GM19238 (cell line): ENCODE measurements around the gene DAZAP1.
A peak's percentile ranks its signal among the peaks of the same experiment; 100 is the strongest.

ENCODE experiments used
- DNase-seq: peaks from one replicate; pipeline ENCODE4 v3.0.0; 2011; ENCODE audit warnings: low spot score; ENCODE audit not compliant: insufficient read length

DAZAP1 gene

GRCh38 chr19:1424192-1424955 lies 17.0 kb downstream of the DAZAP1 start:
- no peak for DNase-seq

- no peak for DNase-seq
Observed at GRCh38 chr19:1425102-1425837, 17.9 kb downstream of the DAZAP1 start.

DNA sequence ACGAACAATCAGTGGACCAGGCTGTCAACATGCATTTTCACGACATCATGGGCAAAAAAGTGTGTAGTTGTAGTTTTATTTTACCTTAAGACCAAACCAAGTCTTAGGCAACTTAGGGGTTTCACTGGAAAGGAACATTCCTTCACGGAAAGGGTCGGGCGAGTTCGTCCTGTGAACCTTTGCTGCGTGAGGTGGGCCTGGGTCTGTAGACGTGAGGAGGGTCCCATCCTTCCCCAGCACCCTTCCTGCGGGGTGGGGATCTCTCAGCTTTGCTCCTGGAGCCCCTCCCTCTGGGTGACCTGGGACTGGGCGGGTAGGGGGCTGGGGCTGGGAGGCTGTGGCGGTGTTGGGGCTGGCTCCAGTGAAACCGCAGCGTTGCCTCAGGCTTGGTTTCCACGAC lies 18.5 kb downstream of the DAZAP1 start:
- DNase-seq = no peak

GRCh38 chr19:1426736-1427135 lies 19.4 kb downstream of the DAZAP1 start:
- no peak for DNase-seq

GRCh38 chr19:1427221-1427920 lies 20.0 kb downstream of the DAZAP1 start:
- no peak for DNase-seq

DNA sequence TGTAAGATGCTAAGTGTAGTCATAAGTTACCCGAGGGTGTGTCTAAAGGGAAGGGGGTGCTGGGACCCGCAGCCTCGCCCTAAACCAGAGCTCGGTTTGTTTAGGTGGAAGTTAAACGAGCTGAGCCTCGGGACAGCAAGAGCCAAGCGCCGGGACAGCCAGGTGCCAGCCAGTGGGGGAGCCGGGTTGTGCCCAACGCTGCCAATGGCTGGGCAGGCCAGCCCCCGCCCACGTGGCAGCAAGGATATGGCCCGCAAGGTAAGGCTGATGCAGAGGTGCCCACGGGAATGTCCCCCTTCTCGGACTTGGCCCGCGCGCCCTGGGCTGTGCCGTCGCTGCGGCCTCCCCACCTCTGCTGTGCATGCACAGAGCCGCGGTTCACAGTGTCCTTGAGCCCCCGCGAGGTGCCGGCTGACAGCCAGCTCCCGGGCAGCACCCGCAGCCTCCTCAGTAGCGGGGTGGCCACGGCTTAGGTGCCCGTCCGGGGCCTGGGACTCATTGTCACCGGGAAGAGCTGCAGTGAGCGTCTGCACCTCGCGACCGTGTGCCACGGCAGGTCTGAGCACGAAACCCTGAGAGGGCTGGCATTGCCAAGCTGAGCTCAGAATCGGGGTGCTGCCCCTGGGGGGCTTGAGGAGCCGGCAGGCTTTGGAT lies 21.5 kb downstream of the DAZAP1 start:
- DNase-seq = no peak

DNA sequence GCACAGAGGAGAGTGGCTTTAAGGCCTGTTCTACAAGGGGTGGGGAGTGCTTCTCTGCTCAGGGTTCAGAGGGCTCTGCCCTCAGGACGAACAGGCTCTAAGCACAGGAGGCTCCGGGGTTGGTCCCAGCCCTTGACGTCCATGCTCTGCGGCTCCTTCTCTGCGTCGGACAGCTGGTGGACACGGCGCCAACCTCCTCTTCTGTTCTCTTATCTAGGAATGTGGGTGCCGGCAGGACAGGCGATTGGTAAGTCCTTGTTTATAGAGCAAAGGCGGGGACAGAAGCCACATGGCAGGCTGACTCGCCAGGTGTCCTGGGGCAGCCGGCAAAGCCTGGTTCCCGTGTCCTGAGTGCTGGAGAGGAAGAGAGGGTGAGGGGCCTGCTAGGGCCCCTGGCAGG lies 22.4 kb downstream of the DAZAP1 start:
- DNase-seq = no peak

DNA sequence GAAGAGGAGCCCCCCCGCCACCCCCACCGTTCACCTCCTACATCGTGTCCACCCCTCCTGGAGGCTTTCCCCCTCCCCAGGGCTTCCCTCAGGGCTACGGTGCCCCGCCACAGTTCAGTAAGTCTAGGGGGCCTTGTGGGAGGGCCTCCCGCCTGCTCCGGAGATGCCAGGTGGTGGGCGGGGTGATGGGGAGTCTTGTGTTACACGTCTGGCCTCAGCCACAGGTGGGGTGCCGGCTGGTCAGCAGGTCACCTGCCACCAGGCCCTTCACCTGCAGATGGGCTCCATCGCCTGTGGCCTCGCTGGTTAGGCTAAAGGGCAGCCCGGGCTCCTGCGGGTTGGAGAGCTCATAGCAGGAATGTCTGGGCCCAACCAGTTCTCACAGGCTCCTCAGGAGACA lies 22.9 kb downstream of the DAZAP1 start:
- no peak for DNase-seq

DNA sequence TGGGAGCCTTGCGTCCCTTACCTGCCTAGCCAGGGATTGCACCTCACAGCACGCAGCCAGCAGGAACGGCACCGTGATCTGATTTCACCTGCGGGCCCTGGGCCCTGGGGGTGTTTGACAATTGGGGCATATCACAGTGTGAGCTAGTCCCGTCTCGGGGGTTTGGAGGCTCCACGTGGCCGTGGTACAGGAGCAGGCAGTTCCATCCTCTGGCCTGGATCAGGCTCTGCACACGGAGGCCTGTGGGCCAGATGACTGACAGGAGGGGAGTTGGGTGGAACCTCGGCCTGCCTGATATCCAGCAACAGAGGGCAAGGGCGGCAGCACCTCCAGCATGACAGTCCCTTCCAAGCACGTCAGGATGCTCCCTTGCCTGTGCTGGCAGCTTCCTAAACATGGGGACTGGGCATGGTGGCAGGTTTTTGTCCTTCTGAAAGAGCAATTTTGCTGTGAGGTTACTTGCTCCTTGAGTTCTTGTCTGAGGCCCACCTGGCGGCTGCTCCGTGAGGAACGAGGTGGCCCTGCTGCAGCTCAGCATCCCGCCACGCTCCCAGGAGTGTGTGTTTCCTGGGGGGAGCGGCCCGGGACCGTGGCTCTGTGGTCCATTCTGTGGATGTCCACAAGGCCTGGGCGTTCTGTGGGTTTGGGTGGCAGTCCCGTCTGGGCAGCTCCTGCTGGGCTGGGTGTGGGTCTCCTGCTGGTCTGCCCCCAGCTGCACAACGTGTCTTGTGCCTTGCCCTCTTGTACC lies 24.5 kb downstream of the DAZAP1 start:
- DNase-seq = no peak

DNA sequence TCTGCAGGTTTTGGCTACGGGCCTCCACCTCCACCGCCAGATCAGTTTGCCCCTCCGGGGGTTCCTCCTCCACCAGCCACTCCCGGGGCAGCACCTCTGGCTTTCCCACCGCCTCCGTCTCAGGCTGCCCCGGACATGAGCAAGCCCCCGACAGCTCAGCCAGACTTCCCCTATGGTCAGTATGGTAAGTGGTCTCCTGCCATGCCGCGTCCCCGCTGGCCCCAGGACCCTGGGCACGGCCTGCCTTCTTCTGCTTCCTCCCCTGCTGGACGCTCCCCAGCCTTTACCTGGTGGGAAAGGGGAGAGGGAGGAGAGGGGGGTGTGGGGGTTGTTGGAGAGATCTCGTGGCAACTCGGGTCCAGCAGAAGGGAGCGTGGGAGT lies 25.1 kb downstream of the DAZAP1 start:
- no peak for DNase-seq

DNA sequence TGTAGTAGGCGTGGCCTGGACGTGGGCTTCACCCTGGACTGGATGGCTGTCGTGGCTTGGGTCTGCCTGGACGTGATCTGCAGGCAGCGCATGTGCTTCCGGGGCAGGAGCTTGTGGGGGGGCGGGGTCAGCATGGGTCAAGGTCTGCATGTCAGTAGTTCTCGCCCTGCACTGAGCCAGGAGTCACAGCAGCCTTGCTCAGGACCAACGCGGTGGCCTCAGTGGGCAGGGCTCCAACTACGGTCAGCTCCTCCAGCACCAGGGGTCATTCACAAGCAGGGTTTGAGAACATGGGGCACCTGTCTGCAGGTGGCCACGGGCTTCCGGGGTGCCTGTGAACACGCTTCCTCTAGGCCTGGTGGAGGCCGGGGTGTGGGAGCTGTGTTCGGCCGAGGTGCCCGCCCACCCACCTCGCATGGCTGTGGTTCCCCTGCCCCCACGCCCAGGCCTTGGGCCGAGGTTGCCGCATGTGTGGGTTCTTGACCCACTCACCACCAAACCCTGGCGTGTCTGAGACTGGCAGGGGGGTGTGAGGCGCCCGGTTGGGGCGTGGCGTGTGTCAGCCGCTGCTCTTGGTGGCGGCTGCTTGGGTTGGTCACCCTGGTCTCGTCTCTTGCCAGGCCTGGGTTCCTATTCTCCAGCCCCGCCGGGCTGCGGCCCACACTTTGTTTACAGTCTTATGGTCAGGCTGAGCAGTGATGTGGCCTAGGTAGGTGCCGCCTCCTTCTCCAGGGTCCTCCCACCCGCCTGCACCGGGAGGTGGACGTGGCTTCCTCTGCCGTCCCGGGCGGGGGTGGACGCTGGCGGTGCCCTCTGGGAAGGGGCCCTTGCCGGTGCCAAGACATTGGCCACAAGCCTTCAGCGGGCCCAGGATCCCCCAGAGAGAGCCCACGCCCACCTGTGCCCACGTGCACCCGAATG lies 26.0 kb downstream of the DAZAP1 start:
- no peak for DNase-seq

GRCh38 chr19:1434040-1434366 lies 26.6 kb downstream of the DAZAP1 start:
- DNase-seq = no peak

- DNase-seq = no peak
Observed at GRCh38 chr19:1434577-1435060, 27.2 kb downstream of the DAZAP1 start.

DNA sequence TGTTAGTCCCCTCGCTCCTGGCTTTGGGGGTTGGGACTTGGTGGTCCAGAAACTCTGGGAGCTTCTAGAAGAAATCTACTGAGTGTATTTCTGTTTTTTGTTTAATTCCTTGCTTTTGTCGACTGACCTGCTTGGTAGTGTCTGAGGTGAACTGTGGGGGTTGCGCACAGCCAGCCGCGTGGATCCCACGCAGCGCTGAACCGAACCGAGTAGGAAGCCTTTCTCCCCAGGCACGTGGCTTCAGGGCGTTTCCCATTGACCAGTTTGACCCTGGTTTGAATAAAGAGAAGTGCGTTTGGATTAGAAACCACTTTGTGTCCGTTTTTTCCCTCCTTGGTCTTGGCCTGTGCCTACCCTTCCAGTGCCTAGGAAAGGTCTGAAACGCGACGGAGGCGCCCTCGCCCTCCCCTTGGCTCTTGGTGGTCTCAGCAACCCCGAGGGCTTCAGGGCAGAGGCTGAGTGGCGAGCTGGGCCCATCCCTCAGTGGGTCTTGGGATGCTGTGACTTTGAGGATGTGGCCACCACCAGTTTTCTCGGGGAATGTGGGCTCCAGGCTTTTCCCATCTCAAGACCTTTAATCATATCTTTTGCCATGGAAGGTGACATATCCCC lies 28.1 kb downstream of the DAZAP1 start:
- no peak for DNase-seq

DNA sequence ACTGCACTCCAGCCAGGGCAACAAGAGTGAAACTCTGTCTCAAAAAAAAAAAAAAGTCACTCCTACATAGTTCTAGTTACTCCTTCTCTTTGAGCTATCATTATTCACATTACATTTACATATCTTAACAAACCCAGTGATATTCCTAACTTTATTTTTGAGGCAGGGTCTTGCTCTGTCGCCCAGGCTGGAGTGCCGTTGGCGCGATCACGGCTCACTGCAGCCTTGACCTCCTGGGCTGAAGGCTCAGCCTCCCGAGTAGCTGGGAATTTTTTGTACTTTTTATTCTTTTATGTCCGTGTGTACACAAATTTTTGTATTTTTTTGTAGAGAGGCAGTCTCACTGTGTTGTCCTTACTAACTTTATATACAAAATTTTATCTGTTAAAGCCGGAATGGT lies 30.2 kb downstream of the DAZAP1 start:
- no peak for DNase-seq

GRCh38 chr19:1438035-1438932 lies 30.9 kb downstream of the DAZAP1 start, which contains the start of gene RPS15:
Gene RPS15, plus strand, starts transcription at chr19:1438396. Its CDS starts 30 bp downstream, at chr19:1438426.
- peak; percentile 98 for DNase-seq

- no peak for DNase-seq
Observed at GRCh38 chr19:1438933-1439354, 31.6 kb downstream of the DAZAP1 start.
